HepG2 (cell line): ENCODE data around the gene GZMH. TPM values are rescaled to one million over a fixed set of nuclear protein-coding genes. Genes with fewer than 3 reads are reported as not detected.
A peak's percentile ranks its signal among the peaks of the same experiment; 100 is the strongest.

Source experiments
- CEBPB ChIP-seq: IDR thresholded peaks from 2 replicates; pipeline ENCODE4 v1.6.1; 2011; ENCODE audit warnings: low read depth, low read length, improper control_type of control experiment, borderline replicate concordance
- CHD4 ChIP-seq: fragments of 200-600 bp; sonication (generic); IDR thresholded peaks from 2 replicates; pipeline ENCODE4 v1.7.0; 2017; ENCODE audit warnings: mild to moderate bottlenecking, low read length, borderline replicate concordance
- FOSL2 ChIP-seq: sonication (generic); formaldehyde crosslinking; IDR thresholded peaks from 2 replicates; pipeline ENCODE4 v1.4.0; 2020; ENCODE audit warnings: missing genetic modification reagents
- HOXA3 ChIP-seq: sonication (generic); formaldehyde crosslinking; IDR thresholded peaks from 2 replicates; pipeline ENCODE4 v1.5.0; 2020; ENCODE audit warnings: missing genetic modification reagents
- IRF2 ChIP-seq: IDR thresholded peaks from 2 replicates; pipeline ENCODE4 v1.6.1; 2018; ENCODE audit warnings: missing genetic modification reagents, missing compliant biosample characterization
- KDM2A ChIP-seq: sonication (generic); formaldehyde crosslinking; IDR thresholded peaks from 2 replicates; pipeline ENCODE4 v1.4.0; 2020; ENCODE audit warnings: low read depth, missing genetic modification reagents, borderline replicate concordance
- NR1H2 ChIP-seq: sonication (generic); formaldehyde crosslinking; IDR thresholded peaks from 2 replicates; pipeline ENCODE4 v1.8.1; 2022; ENCODE audit warnings: low read depth, missing genetic modification reagents, borderline replicate concordance
- RBFOX2 ChIP-seq: fragments of 200-400 bp; formaldehyde crosslinking; IDR thresholded peaks from 2 replicates; pipeline ENCODE4 v1.6.1; 2017; ENCODE audit warnings: low read depth, mild to moderate bottlenecking, low read length
- RORA ChIP-seq: sonication (generic); formaldehyde crosslinking; IDR thresholded peaks from 2 replicates; pipeline ENCODE4 v1.5.0; 2020; ENCODE audit warnings: mild to moderate bottlenecking, missing genetic modification reagents, moderate library complexity
- ZNF567 ChIP-seq: sonication (generic); formaldehyde crosslinking; IDR thresholded peaks from 2 replicates; pipeline ENCODE4 v1.8.1; 2023; ENCODE audit warnings: mild to moderate bottlenecking, missing genetic modification reagents, borderline replicate concordance
- polyA plus RNA-seq, 8 experiments: library from polyadenylated mRNA; depleted of rRNA in 3 of 8; stranded (reverse) in 7 of 8; unstranded in 1 of 8; fragments of >200 nt; fragmentation: Illumina TruSeq in 4 of 8; extraction: Trizol in 4 of 8; gene quantifications; 2 replicates each; pipeline versions ENCODE4 v1.2.1 to v1.2.3, GENCODE V29; 2011 to 2016; ENCODE audit warnings: low read depth in 4 of 8, missing spikeins in 1 of 8, mixed read lengths in 1 of 8; ENCODE audit not compliant: insufficient read depth in 1 of 8
- total RNA-seq, 5 experiments: library from RNA; depleted of rRNA; stranded (reverse); fragments of >200 nt; fragmentation: Illumina TruSeq; extraction: Trizol; gene quantifications; 2 replicates each; pipeline ENCODE4 v1.2.3, GENCODE V29; 2016; ENCODE audit warnings: low read depth in 1 of 5
- TF ChIP-seq, protein P1 (sequence below): sonication (generic); formaldehyde crosslinking; IDR thresholded peaks from 2 replicates; pipeline ENCODE4 v1.4.0; 2020; ENCODE audit warnings: missing genetic modification reagents, borderline replicate concordance
- TF ChIP-seq, protein P2 (sequence below): fragments of 450-650 bp; IDR thresholded peaks from 2 replicates; pipeline ENCODE4 v1.6.1; 2017; ENCODE audit warnings: mild to moderate bottlenecking
- TF ChIP-seq, protein P3 (sequence below): IDR thresholded peaks from 2 replicates; pipeline ENCODE4 v1.6.1; 2016; ENCODE audit warnings: low read depth, missing genetic modification reagents, missing compliant biosample characterization
- TF ChIP-seq, protein P4 (sequence below): sonication (generic); formaldehyde crosslinking; IDR thresholded peaks from 2 replicates; pipeline ENCODE4 v1.8.0; 2022; ENCODE audit warnings: missing genetic modification reagents, mild to moderate bottlenecking, borderline replicate concordance

GZMH gene
- total and polyA plus RNA-seq, 2 of the 13 experiments (the other 11 are each of a cell fraction or from before 2014, with no cell fraction given) = 0.08 TPM; not detected in 1

DNA sequence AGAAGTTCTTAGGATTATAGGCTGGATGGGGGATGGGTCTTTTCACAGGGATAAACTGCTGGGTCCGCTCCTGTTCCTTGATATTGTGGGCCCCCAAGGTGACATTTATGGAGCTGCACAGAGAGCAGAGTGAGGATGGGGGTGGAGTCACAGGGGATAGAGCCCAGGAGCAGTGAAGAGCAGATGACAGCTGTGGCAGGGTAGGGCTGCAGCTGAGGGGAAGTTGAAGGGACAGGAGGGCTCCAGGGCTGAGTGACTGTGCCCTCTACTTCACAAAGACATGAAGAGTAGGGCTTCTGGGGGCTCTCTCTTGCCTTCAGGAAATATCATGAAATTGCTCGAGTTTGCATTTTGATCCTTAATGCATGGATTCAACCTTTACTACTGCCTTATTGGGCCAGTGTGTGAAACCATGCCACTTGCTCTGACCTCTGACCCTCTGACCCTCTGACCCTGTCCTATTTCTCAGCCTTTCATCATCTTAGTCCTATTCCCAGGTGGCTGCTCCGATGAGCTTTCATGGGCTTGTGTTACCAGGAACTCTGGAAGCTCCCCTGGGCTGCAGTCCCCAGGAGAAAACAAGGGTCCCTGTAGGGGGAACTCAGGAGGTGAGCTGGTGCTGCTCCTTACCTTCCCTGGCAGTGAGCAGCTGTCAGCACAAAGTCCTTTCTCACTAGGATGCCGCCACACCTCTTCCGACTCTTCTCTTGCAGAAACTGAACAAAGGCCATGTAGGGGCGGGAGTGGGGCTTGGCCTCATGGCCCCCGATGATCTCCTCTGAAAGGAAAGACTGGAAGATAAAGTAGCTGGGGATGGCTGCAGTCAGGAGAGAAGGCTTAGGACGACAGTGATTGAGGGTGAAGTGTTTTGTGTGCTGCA is 1.6 kb downstream of the GZMH start (continued):
- TF ChIP-seq, protein P1, sequence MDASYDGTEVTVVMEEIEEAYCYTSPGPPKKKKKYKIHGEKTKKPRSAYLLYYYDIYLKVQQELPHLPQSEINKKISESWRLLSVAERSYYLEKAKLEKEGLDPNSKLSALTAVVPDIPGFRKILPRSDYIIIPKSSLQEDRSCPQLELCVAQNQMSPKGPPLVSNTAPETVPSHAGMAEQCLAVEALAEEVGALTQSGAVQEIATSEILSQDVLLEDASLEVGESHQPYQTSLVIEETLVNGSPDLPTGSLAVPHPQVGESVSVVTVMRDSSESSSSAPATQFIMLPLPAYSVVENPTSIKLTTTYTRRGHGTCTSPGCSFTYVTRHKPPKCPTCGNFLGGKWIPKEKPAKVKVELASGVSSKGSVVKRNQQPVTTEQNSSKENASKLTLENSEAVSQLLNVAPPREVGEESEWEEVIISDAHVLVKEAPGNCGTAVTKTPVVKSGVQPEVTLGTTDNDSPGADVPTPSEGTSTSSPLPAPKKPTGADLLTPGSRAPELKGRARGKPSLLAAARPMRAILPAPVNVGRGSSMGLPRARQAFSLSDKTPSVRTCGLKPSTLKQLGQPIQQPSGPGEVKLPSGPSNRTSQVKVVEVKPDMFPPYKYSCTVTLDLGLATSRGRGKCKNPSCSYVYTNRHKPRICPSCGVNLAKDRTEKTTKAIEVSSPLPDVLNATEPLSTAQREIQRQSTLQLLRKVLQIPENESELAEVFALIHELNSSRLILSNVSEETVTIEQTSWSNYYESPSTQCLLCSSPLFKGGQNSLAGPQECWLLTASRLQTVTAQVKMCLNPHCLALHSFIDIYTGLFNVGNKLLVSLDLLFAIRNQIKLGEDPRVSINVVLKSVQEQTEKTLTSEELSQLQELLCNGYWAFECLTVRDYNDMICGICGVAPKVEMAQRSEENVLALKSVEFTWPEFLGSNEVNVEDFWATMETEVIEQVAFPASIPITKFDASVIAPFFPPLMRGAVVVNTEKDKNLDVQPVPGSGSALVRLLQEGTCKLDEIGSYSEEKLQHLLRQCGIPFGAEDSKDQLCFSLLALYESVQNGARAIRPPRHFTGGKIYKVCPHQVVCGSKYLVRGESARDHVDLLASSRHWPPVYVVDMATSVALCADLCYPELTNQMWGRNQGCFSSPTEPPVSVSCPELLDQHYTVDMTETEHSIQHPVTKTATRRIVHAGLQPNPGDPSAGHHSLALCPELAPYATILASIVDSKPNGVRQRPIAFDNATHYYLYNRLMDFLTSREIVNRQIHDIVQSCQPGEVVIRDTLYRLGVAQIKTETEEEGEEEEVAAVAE (CRISPR knock-in tag) = no peak
- TF ChIP-seq ZNF567 (CRISPR knock-in tag) (no peak), IRF2 (CRISPR knock-in tag) (no peak), RORA (CRISPR knock-in tag) (no peak), HOXA3 (CRISPR knock-in tag) (no peak), CHD4 (no peak), CEBPB (peak; percentile 2; the same call in 1 of the 2 replicates), KDM2A (CRISPR knock-in tag) (no peak), NR1H2 (CRISPR knock-in tag) (no peak), FOSL2 (CRISPR knock-in tag) (no peak), RBFOX2 (no peak)
- TF ChIP-seq, protein P2, sequence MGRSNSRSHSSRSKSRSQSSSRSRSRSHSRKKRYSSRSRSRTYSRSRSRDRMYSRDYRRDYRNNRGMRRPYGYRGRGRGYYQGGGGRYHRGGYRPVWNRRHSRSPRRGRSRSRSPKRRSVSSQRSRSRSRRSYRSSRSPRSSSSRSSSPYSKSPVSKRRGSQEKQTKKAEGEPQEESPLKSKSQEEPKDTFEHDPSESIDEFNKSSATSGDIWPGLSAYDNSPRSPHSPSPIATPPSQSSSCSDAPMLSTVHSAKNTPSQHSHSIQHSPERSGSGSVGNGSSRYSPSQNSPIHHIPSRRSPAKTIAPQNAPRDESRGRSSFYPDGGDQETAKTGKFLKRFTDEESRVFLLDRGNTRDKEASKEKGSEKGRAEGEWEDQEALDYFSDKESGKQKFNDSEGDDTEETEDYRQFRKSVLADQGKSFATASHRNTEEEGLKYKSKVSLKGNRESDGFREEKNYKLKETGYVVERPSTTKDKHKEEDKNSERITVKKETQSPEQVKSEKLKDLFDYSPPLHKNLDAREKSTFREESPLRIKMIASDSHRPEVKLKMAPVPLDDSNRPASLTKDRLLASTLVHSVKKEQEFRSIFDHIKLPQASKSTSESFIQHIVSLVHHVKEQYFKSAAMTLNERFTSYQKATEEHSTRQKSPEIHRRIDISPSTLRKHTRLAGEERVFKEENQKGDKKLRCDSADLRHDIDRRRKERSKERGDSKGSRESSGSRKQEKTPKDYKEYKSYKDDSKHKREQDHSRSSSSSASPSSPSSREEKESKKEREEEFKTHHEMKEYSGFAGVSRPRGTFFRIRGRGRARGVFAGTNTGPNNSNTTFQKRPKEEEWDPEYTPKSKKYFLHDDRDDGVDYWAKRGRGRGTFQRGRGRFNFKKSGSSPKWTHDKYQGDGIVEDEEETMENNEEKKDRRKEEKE = no peak
- TF ChIP-seq, protein P3, sequence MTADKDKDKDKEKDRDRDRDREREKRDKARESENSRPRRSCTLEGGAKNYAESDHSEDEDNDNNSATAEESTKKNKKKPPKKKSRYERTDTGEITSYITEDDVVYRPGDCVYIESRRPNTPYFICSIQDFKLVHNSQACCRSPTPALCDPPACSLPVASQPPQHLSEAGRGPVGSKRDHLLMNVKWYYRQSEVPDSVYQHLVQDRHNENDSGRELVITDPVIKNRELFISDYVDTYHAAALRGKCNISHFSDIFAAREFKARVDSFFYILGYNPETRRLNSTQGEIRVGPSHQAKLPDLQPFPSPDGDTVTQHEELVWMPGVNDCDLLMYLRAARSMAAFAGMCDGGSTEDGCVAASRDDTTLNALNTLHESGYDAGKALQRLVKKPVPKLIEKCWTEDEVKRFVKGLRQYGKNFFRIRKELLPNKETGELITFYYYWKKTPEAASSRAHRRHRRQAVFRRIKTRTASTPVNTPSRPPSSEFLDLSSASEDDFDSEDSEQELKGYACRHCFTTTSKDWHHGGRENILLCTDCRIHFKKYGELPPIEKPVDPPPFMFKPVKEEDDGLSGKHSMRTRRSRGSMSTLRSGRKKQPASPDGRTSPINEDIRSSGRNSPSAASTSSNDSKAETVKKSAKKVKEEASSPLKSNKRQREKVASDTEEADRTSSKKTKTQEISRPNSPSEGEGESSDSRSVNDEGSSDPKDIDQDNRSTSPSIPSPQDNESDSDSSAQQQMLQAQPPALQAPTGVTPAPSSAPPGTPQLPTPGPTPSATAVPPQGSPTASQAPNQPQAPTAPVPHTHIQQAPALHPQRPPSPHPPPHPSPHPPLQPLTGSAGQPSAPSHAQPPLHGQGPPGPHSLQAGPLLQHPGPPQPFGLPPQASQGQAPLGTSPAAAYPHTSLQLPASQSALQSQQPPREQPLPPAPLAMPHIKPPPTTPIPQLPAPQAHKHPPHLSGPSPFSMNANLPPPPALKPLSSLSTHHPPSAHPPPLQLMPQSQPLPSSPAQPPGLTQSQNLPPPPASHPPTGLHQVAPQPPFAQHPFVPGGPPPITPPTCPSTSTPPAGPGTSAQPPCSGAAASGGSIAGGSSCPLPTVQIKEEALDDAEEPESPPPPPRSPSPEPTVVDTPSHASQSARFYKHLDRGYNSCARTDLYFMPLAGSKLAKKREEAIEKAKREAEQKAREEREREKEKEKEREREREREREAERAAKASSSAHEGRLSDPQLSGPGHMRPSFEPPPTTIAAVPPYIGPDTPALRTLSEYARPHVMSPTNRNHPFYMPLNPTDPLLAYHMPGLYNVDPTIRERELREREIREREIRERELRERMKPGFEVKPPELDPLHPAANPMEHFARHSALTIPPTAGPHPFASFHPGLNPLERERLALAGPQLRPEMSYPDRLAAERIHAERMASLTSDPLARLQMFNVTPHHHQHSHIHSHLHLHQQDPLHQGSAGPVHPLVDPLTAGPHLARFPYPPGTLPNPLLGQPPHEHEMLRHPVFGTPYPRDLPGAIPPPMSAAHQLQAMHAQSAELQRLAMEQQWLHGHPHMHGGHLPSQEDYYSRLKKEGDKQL (CRISPR knock-in tag) = no peak
- TF ChIP-seq, protein P4, sequence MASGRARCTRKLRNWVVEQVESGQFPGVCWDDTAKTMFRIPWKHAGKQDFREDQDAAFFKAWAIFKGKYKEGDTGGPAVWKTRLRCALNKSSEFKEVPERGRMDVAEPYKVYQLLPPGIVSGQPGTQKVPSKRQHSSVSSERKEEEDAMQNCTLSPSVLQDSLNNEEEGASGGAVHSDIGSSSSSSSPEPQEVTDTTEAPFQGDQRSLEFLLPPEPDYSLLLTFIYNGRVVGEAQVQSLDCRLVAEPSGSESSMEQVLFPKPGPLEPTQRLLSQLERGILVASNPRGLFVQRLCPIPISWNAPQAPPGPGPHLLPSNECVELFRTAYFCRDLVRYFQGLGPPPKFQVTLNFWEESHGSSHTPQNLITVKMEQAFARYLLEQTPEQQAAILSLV = no peak
